ENCODE results near the gene BRD7.

BRD7 gene

GRCh38 chr16:50275098-50275415 is 93.7 kb downstream of the BRD7 start:
- H3K4me1 ChIP-seq (ENCODE audit: insufficient read depth, low read length, poor library complexity, severe bottlenecking) = peaks cover 76% of the 10 kb centered on the region
- no peaks in the 10 kb centered on the region for H3K9me3 ChIP-seq (ENCODE audit: insufficient read depth, low read depth, low read length)
- H3K9me2 ChIP-seq (replicated peaks; ENCODE audit: low read depth, low read length) = no peaks in the 10 kb centered on the region
- peak overlapping the region; percentile 76 for H3K4me3 ChIP-seq (ENCODE audit: low read length, poor library complexity, severe bottlenecking)
- H3K4me2 ChIP-seq (ENCODE audit: low read depth, low read length, poor library complexity, severe bottlenecking) = peak overlapping the region; percentile 99
- no peak overlapping the region for H2AFZ ChIP-seq (ENCODE audit: low read length)
- peak overlapping the region; percentile 86 for H3K9ac ChIP-seq (ENCODE audit: low read depth, low read length, poor library complexity, severe bottlenecking)
- no peaks in the 10 kb centered on the region for H3K27me3 ChIP-seq (ENCODE audit: insufficient read depth, low read length, poor library complexity, severe bottlenecking)
- H3K36me3 ChIP-seq (ENCODE audit: insufficient read depth, low read length) = no peaks in the 10 kb centered on the region
- peaks cover 97% of the 10 kb centered on the region for H3K79me2 ChIP-seq (ENCODE audit: insufficient read depth, low read length)
- no peaks in the 10 kb centered on the region; the same call in 1 of the 2 replicates for H3F3A ChIP-seq (ENCODE audit: low read depth)
- H4K20me1 ChIP-seq (ENCODE audit: insufficient read depth, low read length, poor library complexity, severe bottlenecking) = peaks cover 4% of the 10 kb centered on the region
- no peak for TF ChIP-seq CTCF (conservative IDR thresholded peaks at IDR 0.05; ENCODE audit: low read length)
- no peak for TF ChIP-seq EZH2phosphoT487 (IDR thresholded peaks at IDR 0.05; ENCODE audit: borderline replicate concordance)

- Histone ChIP-seq H3K4me1 (ENCODE audit: insufficient read depth, low read length, poor library complexity, severe bottlenecking) (peaks cover 74% of the 10 kb centered on the region), H3K36me3 (ENCODE audit: insufficient read depth, low read length) (no peaks in the 10 kb centered on the region), H3K4me3 (ENCODE audit: low read length, poor library complexity, severe bottlenecking) (peak overlapping the region; percentile 76), H3K27me3 (ENCODE audit: insufficient read depth, low read length, poor library complexity, severe bottlenecking) (no peaks in the 10 kb centered on the region), H3K79me2 (ENCODE audit: insufficient read depth, low read length) (peaks cover 97% of the 10 kb centered on the region), H2AFZ (ENCODE audit: low read length) (peak overlapping the region; percentile 48; the same call in 1 of the 2 replicates), H3K4me2 (ENCODE audit: low read depth, low read length, poor library complexity, severe bottlenecking) (peak overlapping the region; percentile 99), H3K9ac (ENCODE audit: low read depth, low read length, poor library complexity, severe bottlenecking) (peak overlapping the region; percentile 86), H3K9me3 (ENCODE audit: insufficient read depth, low read depth, low read length) (no peaks in the 10 kb centered on the region), H4K20me1 (ENCODE audit: insufficient read depth, low read length, poor library complexity, severe bottlenecking) (peaks cover 4% of the 10 kb centered on the region), H3F3A (ENCODE audit: low read depth) (no peaks in the 10 kb centered on the region; the same call in 1 of the 2 replicates), H3K9me2 (replicated peaks; ENCODE audit: low read depth, low read length) (no peaks in the 10 kb centered on the region)
- TF ChIP-seq CTCF (conservative IDR thresholded peaks at IDR 0.05; ENCODE audit: low read length) = peak; percentile 26; the same call in 1 of the 2 replicates
- TF ChIP-seq EZH2phosphoT487 (IDR thresholded peaks at IDR 0.05; ENCODE audit: borderline replicate concordance) = no peak
Observed at GRCh38 chr16:50274326-50275097, 94.3 kb downstream of the BRD7 start.

GRCh38 chr16:50273888-50274325 is 94.9 kb downstream of the BRD7 start:
- H3K36me3 ChIP-seq (ENCODE audit: insufficient read depth, low read length) = no peaks in the 10 kb centered on the region
- no peaks in the 10 kb centered on the region; the same call in 1 of the 2 replicates for H3F3A ChIP-seq (ENCODE audit: low read depth)
- peak overlapping the region; percentile 76 for H3K4me3 ChIP-seq (ENCODE audit: low read length, poor library complexity, severe bottlenecking)
- H3K9ac ChIP-seq (ENCODE audit: low read depth, low read length, poor library complexity, severe bottlenecking) = peak overlapping the region; percentile 86
- peak overlapping the region; percentile 99 for H3K4me2 ChIP-seq (ENCODE audit: low read depth, low read length, poor library complexity, severe bottlenecking)
- H3K27me3 ChIP-seq (ENCODE audit: insufficient read depth, low read length, poor library complexity, severe bottlenecking) = no peaks in the 10 kb centered on the region
- no peaks in the 10 kb centered on the region for H3K9me2 ChIP-seq (replicated peaks; ENCODE audit: low read depth, low read length)
- TF ChIP-seq EZH2phosphoT487 (IDR thresholded peaks at IDR 0.05; ENCODE audit: borderline replicate concordance) = no peak
- TF ChIP-seq CTCF (conservative IDR thresholded peaks at IDR 0.05; ENCODE audit: low read length) = no peak
- H3K4me1 ChIP-seq (ENCODE audit: insufficient read depth, low read length, poor library complexity, severe bottlenecking) = peaks cover 74% of the 10 kb centered on the region
- H2AFZ ChIP-seq (ENCODE audit: low read length) = no peak overlapping the region
- H3K79me2 ChIP-seq (ENCODE audit: insufficient read depth, low read length) = peaks cover 97% of the 10 kb centered on the region
- no peaks in the 10 kb centered on the region for H3K9me3 ChIP-seq (ENCODE audit: insufficient read depth, low read depth, low read length)
- peaks cover 4% of the 10 kb centered on the region for H4K20me1 ChIP-seq (ENCODE audit: insufficient read depth, low read length, poor library complexity, severe bottlenecking)

Data from Loucy (cell line).